Renal pelvis (tissue), 4 donors: Measurements from ENCODE around the gene ANTKMT. TPM values are rescaled to one million over a fixed set of nuclear protein-coding genes. Genes with fewer than 3 reads are reported as not detected.

Experiments used
- DNase-seq: peaks from one replicate; pipeline ENCODE4 v3.0.0-alpha.2; 2013
- polyA plus RNA-seq, 3 donors: library from polyadenylated mRNA; unstranded; fragments of 120-200 nt; gene quantifications; one replicate each; pipeline ENCODE4 v1.2.1, GENCODE V29; 2013; ENCODE audit not compliant: insufficient read length in 3 of 3

Gene ANTKMT
- polyA plus RNA-seq, 3 donors = 18.9 to 24.3 (median 22.5) TPM

DNA sequence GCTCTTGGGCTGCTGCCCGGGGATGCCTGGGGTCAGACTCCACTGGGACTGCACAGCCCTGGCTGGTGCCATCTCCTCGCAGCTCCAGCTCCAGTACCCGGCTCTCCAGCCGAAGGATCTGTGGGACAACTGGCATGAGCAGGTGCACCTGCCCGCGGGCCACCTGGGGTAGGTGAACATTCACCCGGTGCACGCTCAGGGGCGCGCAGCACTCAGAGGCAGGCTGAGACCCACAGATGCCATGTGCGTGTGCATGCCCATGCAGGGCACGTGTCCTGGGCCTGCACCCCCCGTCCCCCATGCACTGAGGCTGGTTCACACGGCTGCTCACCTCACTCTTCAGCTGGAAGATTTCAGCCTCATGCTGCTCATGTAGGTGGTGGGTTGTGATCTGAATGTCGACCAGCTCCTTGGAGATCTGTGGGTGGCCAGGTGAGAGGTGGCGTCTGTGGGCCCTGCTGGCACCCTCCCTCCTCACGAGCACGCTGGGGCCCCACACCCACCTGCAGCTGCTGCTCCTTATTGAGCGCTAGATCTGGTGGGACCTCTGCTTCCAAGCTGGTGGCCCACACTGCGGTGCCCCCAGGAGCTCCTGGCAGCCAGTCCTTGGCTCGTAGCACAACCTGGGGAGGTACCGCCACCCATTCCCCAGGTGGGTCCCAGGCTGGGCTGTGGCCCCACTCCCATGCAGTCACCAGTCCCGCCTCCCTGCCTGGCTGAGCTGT, 4.7 kb downstream of the ANTKMT start:
- DNase-seq = no peak

DNA sequence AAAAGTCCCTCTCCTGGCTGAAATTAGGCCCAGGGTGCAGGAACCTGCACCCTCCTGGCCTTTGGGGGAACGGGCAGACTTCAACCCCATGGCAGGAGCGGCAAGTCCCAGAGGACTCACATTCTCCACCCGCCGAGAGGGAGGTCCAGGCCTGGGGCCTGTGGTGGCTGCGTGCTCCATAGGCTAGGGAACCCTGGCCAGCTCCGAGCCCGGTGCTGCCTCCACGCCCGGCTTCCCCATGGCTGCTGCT, 5.2 kb downstream of the ANTKMT start:
- no peak for DNase-seq

DNA sequence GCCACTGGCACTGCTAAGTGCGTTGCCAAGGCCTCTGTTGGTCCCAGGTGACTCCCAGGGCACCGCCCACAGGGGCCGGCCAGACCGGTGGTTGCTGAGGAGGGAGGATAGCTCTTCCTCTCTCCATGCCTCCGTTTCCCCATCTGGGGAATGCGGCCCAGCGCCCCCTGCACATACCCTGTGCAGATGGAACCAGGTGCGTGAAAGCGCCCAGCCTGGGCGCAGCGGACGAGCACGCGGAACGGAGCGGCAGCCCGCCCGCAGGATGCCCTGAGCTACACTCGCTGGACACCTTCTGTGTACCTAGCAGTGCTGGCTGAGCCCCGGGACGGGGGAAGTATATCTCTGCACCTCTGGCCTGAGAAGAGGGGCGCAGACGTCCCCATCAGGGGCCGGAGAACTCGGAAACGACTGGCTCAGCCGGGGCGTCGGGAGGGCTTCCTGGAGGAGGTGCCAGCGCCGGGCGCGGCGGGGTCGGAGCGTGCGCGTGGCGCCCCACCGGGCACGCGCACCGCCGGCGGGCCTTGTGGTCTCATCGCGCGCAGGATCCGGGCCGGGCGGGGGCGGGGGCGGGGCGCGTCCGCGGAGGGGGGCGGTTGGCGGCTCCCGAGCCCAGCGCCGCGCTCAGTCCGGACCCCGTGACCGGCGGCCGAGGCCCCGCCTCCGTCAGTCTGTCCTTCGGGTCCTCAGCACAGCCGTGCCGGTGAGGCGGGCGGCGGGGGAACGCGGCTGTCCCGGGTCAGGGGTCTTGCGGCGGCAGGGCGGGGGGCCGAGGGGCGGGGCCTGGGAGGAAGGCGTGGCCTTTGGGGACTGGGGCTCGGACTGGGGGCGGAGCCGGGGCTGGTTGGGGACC, 5.7 kb downstream of the ANTKMT start, which contains the start of the genes CCDC78 and HAGHL:
TSS of gene CCDC78 (minus strand) at position 6 of the 853 bp plus-strand sequence. CDS start 76 bp downstream, outside the sequence.
TSS of gene HAGHL (plus strand) at position 669 of the 853 bp plus-strand sequence. CDS start 404 bp downstream, outside the sequence.
- DNase-seq = no peak

DNA sequence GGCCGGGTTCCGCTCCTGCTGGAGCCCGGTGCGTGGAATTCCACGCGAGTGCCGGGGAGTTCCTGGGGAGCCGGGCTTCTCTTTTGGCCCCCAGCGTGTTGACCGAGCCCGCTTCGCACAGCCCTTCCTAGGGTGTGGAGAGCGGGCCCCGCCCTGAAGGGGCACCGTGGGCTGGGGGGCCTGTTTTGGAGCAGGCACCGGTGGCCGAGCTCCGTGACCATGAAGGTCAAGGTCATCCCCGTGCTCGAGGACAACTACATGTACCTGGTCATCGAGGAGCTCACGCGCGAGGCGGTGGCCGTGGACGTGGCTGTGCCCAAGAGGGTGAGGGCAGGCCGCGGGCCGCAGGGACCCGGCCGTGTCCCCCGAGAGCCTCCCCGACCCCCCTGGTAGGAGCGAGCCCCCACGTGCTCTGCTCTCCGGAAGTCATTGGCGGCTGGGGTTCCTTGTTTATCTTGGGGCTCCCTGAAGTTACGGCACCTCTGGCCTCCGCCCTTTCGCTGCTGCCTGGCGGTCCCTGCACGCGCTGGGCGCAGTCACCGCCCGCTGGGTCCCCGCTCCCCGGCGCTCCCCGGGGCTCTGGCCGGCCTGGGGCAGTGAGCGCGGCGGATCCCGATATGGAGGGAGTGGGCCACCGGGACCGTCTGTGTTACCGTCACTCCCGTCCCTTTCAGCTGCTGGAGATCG, 6.5 kb downstream of the ANTKMT start:
- DNase-seq = no peak

DNA sequence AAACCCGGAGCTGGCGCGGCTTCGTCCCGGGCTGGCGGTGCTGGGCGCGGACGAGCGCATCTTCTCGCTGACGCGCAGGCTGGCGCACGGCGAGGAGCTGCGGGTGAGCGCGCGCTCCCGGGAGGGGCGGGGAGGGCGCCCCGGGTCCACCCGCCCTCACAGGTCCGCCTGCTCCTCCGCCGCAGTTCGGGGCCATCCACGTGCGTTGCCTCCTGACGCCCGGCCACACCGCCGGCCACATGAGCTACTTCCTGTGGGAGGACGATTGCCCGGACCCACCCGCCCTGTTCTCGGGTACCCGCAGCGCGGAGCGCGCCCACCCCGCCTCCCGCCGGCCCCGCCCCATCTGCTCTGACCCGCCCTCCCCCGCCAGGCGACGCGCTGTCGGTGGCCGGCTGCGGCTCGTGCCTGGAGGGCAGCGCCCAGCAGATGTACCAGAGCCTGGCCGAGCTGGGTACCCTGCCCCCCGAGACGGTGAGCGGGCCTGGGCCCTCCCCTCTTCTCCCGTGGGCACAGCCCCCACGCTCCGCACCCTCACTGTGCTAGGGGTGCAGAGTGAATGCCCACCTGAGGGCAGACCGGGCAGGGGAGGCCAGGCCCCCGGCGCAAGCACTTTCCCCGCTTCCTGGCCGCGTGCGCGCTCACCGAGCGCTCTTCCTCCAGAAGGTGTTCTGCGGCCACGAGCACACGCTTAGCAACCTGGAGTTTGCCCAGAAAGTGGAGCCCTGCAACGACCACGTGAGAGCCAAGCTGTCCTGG, 7.4 kb downstream of the ANTKMT start:
- no peak for DNase-seq

DNA sequence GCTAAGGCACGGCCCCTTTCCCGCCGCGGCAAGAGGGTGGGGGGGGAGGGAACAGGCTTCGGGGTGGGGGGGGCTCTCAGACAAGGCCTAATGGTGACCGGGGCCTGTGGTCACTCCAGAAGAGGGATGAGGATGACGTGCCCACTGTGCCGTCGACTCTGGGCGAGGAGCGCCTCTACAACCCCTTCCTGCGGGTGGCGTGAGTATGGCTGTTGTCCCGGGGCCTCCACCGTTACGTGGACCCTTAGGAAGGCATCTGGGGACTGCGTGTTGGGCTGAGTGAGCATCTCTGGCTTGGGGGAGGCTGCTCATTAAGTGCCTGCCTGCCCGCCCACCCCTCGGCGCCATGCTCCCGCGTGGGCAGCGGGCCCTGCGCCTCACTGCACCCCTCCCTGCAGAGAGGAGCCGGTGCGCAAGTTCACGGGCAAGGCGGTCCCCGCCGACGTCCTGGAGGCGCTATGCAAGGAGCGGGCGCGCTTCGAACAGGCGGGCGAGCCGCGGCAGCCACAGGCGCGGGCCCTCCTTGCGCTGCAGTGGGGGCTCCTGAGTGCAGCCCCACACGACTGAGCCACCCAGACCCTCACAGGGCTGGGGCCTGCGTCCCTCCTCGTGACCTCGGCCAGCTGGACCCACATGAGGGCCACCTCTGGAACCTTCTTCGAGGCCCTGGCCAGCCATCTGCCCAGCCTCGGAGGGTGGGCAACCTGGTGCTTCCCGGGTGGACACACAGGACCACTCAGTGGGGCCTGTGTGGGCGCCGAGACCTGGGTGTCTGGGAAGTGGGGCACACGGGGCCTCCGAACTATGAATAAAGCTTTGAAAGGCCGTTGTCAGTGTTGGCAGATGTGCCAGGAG, 8.2 kb downstream of the ANTKMT start:
- no peak for DNase-seq

DNA sequence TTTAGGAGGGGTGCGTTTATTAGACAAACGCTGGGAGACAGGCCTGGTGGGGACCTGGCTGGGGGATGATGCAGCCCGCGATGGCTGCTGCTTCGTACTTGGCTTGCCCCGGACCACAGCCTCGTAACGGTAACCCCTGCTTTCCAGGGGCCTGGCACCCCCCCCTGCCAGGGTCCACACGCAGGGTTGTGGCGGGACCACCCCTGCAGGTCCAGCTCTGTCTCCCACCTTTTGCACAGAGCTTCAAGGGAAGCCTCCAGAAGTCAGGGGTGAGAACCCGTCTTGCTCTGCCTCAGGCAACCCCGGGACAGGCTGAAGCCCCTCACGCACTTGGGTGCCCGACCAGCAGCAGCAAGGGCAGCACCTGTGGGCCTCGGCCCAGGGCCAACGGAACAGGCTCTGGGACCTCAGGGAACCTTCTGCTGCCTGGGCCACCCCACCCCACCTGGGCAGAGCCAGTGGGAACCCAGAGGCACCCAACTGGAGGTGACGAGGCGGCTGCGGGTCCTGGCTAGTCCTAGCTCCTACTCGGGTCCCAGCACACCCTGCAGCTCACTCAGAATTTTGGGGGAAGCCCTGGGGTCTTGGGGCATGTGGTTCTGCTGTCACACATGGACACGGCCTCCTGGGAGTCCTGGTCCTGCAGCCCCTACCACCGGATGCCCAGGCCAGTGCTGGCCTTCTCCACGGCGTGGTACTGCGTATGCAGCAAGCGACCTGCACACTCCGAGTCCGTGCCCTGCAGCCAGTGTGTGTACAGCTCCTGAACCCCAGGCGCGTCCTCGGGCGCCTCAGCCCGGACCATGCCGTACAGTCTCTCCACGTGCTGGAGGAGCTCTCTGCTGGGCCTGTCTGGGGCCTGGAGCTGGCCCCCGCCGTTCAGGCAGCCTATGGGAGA, 9.1 kb downstream of the ANTKMT start:
- no peak for DNase-seq

DNA sequence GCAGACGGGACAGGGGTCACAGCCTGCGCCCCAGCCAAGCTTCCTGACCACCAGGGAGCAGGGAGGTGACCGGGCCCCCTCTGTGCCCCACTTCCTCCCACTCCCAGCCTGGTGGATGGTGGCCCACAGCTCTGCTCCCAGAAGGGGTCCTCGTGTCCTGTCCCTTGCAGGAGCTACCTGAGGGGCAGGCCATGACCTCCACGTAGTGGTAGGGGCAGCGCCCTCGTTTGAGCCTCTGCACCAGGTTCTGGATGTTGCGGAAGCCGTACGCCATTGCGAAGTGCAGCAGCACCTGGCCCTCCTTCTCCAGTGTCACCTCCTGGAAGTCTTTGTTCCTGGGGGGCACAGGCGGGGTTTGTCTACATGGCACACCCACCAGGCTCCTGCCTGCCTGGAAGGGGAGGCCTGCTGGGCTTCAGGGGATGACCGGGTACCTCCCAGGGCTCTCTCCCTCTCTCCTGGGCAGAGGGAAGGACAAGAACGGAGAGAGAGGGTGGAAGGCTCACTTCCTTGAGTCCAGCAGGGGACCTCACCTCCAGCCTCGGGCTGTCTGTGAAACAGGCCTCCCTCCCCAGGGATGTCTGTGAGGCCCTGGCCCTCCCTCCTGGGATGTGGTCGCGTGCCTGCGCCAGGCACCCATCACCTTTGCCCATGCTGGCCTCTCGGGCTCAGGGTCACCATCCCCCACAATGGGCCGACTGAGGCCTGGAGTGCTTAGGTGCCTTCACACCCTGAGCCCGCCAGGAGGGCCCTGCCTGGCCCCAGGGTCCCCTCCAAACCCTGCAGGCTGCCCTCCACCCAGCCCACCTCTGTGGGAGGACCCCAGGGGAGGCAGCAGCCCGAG, 9.9 kb downstream of the ANTKMT start:
- DNase-seq = no peak

DNA sequence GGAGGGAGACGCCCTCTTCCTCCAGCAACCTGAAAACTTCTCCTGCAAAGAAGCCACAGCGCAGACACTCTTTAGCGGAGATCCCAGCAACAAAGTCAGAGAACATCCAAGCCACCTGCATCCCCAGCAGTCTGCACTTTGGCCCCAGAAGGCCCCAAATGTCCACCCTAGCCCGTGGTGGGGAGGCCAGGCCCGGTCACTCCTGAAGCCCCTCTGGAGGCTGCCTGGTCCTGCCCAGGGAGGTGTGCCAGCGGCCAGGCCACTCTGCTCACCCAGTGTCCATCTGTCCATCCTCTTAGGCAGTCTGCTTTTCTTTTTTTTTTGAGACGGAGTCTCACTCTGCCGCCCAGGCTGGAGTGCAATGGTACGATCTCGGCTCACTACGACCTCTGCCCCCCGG, 11.4 kb downstream of the ANTKMT start:
- no peak for DNase-seq

DNA sequence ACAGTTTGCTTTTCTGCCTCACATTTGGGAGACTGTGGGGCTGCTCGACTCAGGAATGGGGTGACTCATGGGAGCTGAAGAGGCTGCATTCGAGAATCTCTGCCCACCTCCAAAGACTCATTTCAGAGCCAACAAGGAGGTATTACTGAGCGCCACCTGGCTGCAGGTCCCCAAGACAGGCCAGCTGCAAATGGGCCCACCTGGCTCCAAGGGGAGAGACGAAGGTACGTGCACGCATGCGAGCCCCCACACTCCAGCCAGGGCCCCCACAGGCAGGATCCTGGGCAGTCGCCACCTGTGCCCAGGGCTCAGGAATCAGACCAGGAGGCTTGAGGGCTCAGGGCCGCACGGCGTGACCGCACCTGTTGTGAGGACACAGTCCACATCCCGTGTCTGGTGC, 12.0 kb downstream of the ANTKMT start:
- DNase-seq = no peak

DNA sequence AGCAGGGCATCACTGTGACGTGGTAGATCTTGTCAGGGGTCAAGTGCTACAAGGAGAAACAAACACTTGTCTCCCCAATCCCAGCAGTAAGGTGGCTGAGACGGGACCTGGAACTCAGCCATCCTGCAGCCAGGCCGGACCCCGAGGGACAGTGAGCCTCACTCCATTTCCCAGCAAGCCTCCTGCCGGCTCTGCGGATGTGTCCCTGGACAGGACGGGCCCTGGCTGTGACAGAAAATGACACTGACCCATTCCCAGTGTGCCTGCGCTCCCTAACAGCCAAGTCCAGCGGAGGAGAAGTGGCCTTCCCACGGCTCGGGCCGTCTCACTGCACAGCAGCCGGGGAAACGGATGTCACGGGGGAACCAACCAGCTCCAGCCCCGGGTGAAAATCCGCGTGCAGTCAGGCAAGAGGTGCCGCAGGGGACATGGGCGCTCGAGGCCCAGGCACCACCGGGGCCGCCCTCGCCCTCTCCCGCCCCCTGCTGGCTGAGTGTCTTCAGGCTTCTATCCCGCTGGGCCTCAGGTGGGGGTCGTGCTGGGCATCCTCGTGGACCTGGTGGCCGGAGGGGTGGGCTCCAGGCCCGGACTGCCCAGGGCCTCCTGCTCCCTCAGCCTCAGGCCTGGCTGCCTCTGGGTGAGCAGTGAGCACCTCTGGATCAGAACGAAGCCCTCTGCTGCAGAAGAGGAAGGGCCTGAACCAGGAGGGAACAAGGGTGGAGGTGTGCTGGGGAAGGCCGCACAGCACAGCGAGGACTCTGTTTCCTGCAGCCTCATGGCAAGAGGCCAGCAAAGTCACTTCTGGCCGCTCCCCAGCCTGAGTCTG, 12.6 kb downstream of the ANTKMT start:
- DNase-seq = no peak

DNA sequence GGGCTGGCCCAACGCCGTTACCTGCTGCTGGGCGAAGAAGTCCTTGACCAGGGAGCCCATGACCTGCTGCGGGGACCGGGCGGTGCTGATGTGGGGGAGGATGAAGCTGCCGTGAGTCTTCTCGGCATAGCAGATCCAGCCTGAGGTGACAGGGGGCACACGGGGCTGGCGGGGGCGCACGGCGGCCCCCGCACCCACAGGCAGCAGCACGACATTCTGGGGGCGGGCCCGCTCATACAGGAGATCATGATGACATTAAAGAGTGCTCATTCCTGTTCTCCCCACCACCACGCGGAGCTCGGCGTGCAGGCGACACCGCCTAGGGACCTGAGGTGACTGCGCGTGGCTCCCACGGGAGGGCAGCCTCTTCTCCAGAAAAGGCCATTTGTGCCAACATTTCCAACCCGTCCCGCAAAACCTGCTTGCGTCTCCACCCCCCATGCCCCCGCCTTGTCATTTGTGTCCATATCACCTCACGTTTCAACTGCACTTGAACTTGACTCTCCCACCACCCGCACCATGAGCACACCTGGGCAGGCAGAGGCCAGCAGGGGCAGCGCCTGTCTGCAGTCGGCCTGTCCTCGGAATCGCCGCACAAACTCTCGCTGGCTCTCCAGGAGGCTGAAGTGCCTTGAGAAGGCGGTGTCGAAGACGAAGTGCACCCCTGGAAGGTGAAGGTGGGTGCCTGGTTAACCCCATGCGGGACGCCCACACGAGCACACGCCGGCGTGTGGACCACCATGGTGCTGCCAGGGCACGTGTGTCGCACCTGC, 13.4 kb downstream of the ANTKMT start:
- DNase-seq = no peak

DNA sequence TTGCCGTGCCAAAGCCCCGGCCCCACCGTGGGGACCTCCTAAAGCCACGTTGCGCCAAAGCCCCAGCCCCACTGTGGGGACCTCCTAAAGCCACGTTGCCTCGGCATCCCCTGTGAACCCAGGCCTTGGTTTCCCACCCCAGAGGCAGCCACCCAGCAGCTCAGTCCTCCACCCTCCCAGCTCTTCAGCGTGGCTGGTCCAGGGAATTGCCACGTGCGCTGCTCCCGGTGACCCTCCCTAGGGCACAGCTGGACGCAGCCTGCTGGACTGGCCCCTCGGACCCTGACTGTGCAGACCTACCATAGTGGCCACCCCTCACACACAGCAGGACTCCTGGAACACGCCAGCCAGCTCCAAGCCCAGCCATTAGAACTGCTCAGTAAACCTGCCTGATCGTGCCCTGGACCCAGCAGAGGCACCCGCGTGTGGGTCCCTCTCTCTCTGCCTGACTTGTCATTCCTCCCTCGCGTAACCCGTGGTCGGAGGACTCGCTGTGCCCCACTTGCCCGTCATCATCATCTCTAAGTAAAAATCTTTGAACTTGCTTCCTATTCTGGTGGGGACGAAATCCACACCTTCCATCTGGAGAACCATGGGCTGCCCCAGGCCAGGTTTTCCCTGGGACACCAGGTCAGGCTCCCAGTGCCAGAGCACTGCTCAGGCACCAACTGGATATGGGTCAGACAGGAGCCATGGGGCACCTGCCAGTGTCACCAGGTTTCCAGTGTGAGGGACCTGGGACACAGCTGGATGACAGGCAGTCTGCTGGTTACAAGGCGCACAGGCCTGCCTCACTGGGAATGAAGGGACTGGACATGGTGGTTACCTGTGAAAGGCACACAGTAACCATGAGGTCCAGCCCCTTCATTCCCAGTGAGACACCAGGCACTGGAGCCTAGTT, 14.3 kb downstream of the ANTKMT start:
- no peak for DNase-seq

DNA sequence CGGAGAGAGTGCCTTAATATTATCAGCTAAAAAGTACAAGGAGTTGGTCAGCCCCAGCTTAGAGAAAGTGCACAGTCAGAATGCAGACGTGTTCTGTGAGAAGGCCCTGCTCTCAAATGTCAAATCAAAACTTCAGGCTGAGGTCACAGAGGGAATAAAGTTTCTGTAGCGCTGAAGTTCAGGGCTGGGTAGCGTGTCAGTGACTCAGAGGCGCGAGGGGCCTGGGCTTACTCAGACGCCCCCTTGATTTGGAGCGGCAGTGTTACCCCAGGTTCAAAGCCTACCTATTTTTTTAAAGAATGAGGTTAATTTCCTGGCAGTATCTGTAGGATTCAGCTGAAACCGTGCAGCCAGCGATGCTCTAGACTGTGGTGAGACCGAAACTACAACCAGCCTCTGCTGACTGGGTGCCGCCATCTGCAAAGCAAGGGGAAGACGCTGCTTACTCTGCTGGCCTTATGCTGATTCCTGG, 15.1 kb downstream of the ANTKMT start:
- DNase-seq = no peak

DNA sequence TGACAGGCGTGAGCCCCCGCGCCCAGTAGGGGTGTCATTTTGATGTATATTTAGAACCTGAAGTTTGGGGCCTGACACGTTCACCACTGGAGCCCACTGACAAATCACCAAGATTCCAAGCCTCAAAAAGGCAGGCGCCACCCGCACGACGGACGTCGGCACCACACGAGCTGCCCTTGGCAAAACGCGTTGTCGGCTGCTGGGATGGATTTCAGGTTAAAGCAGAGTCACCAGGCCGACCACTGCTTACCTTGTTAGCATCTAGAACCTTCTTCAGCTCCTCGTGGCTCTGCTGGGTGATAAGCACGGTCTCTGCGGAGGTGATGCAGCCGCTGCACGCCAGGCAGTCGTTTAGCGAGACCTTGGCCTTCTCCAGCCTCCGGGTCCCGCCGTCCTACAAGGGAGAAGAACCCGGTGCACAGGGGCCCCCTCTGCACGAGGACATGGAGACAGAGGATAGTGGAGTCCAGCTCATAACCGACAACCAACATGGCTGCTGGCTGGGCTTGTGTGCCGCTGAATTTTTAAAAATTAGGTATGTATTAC, 16.1 kb downstream of the ANTKMT start:
- DNase-seq = no peak
